Measurements from ENCODE around the gene SPATA13.

The SPATA13 gene

GRCh38 chr13:24195626-24196025 is 35.1 kb downstream of the SPATA13 start:
- H3K79me2 ChIP-seq (ENCODE audit: control insufficient read depth, insufficient read depth, low read length, poor library complexity): no peaks in the 10 kb centered on the region
- H3K27ac ChIP-seq (ENCODE audit: low read depth, low read length): no peak overlapping the region
- no peak overlapping the region for H2AK5ac ChIP-seq (ENCODE audit: low read length)
- H2BK120ac ChIP-seq (ENCODE audit: insufficient read depth, low read length, poor library complexity): no peak overlapping the region
- H3K14ac ChIP-seq (ENCODE audit: low read length): no peak overlapping the region
- H3K4me3 ChIP-seq (ENCODE audit: low read depth, low read length): no peak overlapping the region
- H3K4ac ChIP-seq (ENCODE audit: low read depth, low read length): no peak overlapping the region
- no peak for DNase-seq
- H3K23ac ChIP-seq (ENCODE audit: low read length): no peak overlapping the region
- H3K18ac ChIP-seq (ENCODE audit: low read length): no peak overlapping the region
- no peak overlapping the region for H3K9ac ChIP-seq (ENCODE audit: low read length)
- H3K79me1 ChIP-seq (ENCODE audit: low read length): no peaks in the 10 kb centered on the region
- H4K8ac ChIP-seq (ENCODE audit: low read depth, low read length): no peak overlapping the region
- no CpG with 5 or more reads among the region's 1 CpG for WGBS (ENCODE audit: extremely low coverage, insufficient coverage, insufficient read length)
- H4K91ac ChIP-seq (ENCODE audit: low read depth, low read length): no peak overlapping the region
- H2BK12ac ChIP-seq (ENCODE audit: low read length): no peak overlapping the region
- no peak overlapping the region for H2BK5ac ChIP-seq (ENCODE audit: low read depth, low read length, poor library complexity)
- H3K4me1 ChIP-seq (ENCODE audit: control insufficient read depth in 1 of 2, insufficient read depth in 2 of 2, low read length in 2 of 2): no peaks in the 10 kb centered on the region
- no peaks in the 10 kb centered on the region for H3K27me3 ChIP-seq (ENCODE audit: insufficient read depth, low read length)
- H3K4me2 ChIP-seq (ENCODE audit: low read length): no peak overlapping the region
- H3K9me3 ChIP-seq (ENCODE audit: insufficient read depth, low read depth, low read length): no peaks in the 10 kb centered on the region
- no peak overlapping the region for H2AFZ ChIP-seq (ENCODE audit: insufficient read depth, low read length, poor library complexity)
- no peaks in the 10 kb centered on the region for H3K36me3 ChIP-seq (ENCODE audit: control insufficient read depth in 1 of 2, insufficient read depth in 2 of 2, low read length in 2 of 2)
- no peak overlapping the region for H4K12ac ChIP-seq (ENCODE audit: low read depth, low read length)

GRCh38 chr13:24196593-24197197 is 36.2 kb downstream of the SPATA13 start:
- Histone ChIP-seq H4K8ac (ENCODE audit: low read depth, low read length) (no peak overlapping the region), H3K23ac (ENCODE audit: low read length) (no peak overlapping the region), H2AK5ac (ENCODE audit: low read length) (no peak overlapping the region), H3K4ac (ENCODE audit: low read depth, low read length) (no peak overlapping the region), H3K9me3 (ENCODE audit: insufficient read depth, low read depth, low read length) (no peaks in the 10 kb centered on the region), H3K27ac (ENCODE audit: low read depth, low read length) (no peak overlapping the region), H3K27me3 (ENCODE audit: insufficient read depth, low read length) (no peaks in the 10 kb centered on the region), H3K14ac (ENCODE audit: low read length) (no peak overlapping the region), H2BK120ac (ENCODE audit: insufficient read depth, low read length, poor library complexity) (no peak overlapping the region), H4K91ac (ENCODE audit: low read depth, low read length) (no peak overlapping the region), H2BK5ac (ENCODE audit: low read depth, low read length, poor library complexity) (no peak overlapping the region), H3K4me1 (ENCODE audit: control insufficient read depth in 1 of 2, insufficient read depth in 2 of 2, low read length in 2 of 2) (no peaks in the 10 kb centered on the region), H3K79me2 (ENCODE audit: control insufficient read depth, insufficient read depth, low read length, poor library complexity) (no peaks in the 10 kb centered on the region), H3K9ac (ENCODE audit: low read length) (no peak overlapping the region), H3K4me3 (ENCODE audit: low read depth, low read length) (no peak overlapping the region), H3K79me1 (ENCODE audit: low read length) (no peaks in the 10 kb centered on the region), H4K12ac (ENCODE audit: low read depth, low read length) (no peak overlapping the region), H2AFZ (ENCODE audit: insufficient read depth, low read length, poor library complexity) (no peak overlapping the region), H2BK12ac (ENCODE audit: low read length) (no peak overlapping the region), H3K18ac (ENCODE audit: low read length) (no peak overlapping the region), H3K4me2 (ENCODE audit: low read length) (no peak overlapping the region), H3K36me3 (ENCODE audit: control insufficient read depth in 1 of 2, insufficient read depth in 2 of 2, low read length in 2 of 2) (no peaks in the 10 kb centered on the region)
- no peak for DNase-seq
- WGBS (ENCODE audit: extremely low coverage, insufficient coverage, insufficient read length): no CpG with 5 or more reads among the region's 4 CpGs

- Histone ChIP-seq H4K8ac (ENCODE audit: low read depth, low read length) (no peak overlapping the region), H3K79me1 (ENCODE audit: low read length) (no peaks in the 10 kb centered on the region), H4K12ac (ENCODE audit: low read depth, low read length) (no peak overlapping the region), H3K4me3 (ENCODE audit: low read depth, low read length) (no peak overlapping the region), H2AFZ (ENCODE audit: insufficient read depth, low read length, poor library complexity) (no peak overlapping the region), H3K79me2 (ENCODE audit: control insufficient read depth, insufficient read depth, low read length, poor library complexity) (no peaks in the 10 kb centered on the region), H2BK12ac (ENCODE audit: low read length) (no peak overlapping the region), H3K4me2 (ENCODE audit: low read length) (no peak overlapping the region), H3K23ac (ENCODE audit: low read length) (no peak overlapping the region), H4K91ac (ENCODE audit: low read depth, low read length) (no peak overlapping the region), H3K14ac (ENCODE audit: low read length) (no peak overlapping the region), H2BK120ac (ENCODE audit: insufficient read depth, low read length, poor library complexity) (no peak overlapping the region), H3K27me3 (ENCODE audit: insufficient read depth, low read length) (no peaks in the 10 kb centered on the region), H3K36me3 (ENCODE audit: control insufficient read depth in 1 of 2, insufficient read depth in 2 of 2, low read length in 2 of 2) (peaks cover 0 to 2% of the 10 kb centered on the region in 2 experiments), H2AK5ac (ENCODE audit: low read length) (no peak overlapping the region), H3K9me3 (ENCODE audit: insufficient read depth, low read depth, low read length) (no peaks in the 10 kb centered on the region), H3K18ac (ENCODE audit: low read length) (no peak overlapping the region), H3K9ac (ENCODE audit: low read length) (no peak overlapping the region), H2BK5ac (ENCODE audit: low read depth, low read length, poor library complexity) (no peak overlapping the region), H3K4me1 (ENCODE audit: control insufficient read depth in 1 of 2, insufficient read depth in 2 of 2, low read length in 2 of 2) (no peaks in the 10 kb centered on the region), H3K4ac (ENCODE audit: low read depth, low read length) (no peak overlapping the region), H3K27ac (ENCODE audit: low read depth, low read length) (no peak overlapping the region)
- no CpG with 5 or more reads among the region's 9 CpGs for WGBS (ENCODE audit: extremely low coverage, insufficient coverage, insufficient read length)
- no peak for DNase-seq
Measured at GRCh38 chr13:24199016-24199415, 38.5 kb downstream of the SPATA13 start.

GRCh38 chr13:24202215-24202614 is 41.7 kb downstream of the SPATA13 start:
- no peak overlapping the region for H3K27ac ChIP-seq (ENCODE audit: low read depth, low read length)
- H2AK5ac ChIP-seq (ENCODE audit: low read length): no peak overlapping the region
- no peak overlapping the region for H3K4me2 ChIP-seq (ENCODE audit: low read length)
- no peaks in the 10 kb centered on the region for H3K4me1 ChIP-seq (ENCODE audit: control insufficient read depth in 1 of 2, insufficient read depth in 2 of 2, low read length in 2 of 2)
- H3K9ac ChIP-seq (ENCODE audit: low read length): no peak overlapping the region
- no peak overlapping the region for H3K23ac ChIP-seq (ENCODE audit: low read length)
- no peak overlapping the region for H4K8ac ChIP-seq (ENCODE audit: low read depth, low read length)
- H4K91ac ChIP-seq (ENCODE audit: low read depth, low read length): no peak overlapping the region
- no CpG with 5 or more reads among the region's 7 CpGs for WGBS (ENCODE audit: extremely low coverage, insufficient coverage, insufficient read length)
- H3K4ac ChIP-seq (ENCODE audit: low read depth, low read length): no peak overlapping the region
- H2BK5ac ChIP-seq (ENCODE audit: low read depth, low read length, poor library complexity): no peak overlapping the region
- no peak overlapping the region for H3K14ac ChIP-seq (ENCODE audit: low read length)
- H3K4me3 ChIP-seq (ENCODE audit: low read depth, low read length): no peak overlapping the region
- H3K36me3 ChIP-seq (ENCODE audit: control insufficient read depth in 1 of 2, insufficient read depth in 2 of 2, low read length in 2 of 2): peaks cover 0 to 2% of the 10 kb centered on the region in 2 experiments
- H3K27me3 ChIP-seq (ENCODE audit: insufficient read depth, low read length): no peaks in the 10 kb centered on the region
- no peak for DNase-seq
- H2BK12ac ChIP-seq (ENCODE audit: low read length): no peak overlapping the region
- no peak overlapping the region for H4K12ac ChIP-seq (ENCODE audit: low read depth, low read length)
- no peaks in the 10 kb centered on the region for H3K79me2 ChIP-seq (ENCODE audit: control insufficient read depth, insufficient read depth, low read length, poor library complexity)
- no peak overlapping the region for H3K18ac ChIP-seq (ENCODE audit: low read length)
- H2AFZ ChIP-seq (ENCODE audit: insufficient read depth, low read length, poor library complexity): no peak overlapping the region
- no peaks in the 10 kb centered on the region for H3K9me3 ChIP-seq (ENCODE audit: insufficient read depth, low read depth, low read length)
- H3K79me1 ChIP-seq (ENCODE audit: low read length): no peaks in the 10 kb centered on the region
- no peak overlapping the region for H2BK120ac ChIP-seq (ENCODE audit: insufficient read depth, low read length, poor library complexity)

Measured in trophoblast cell (in vitro differentiated cells and primary cell).